Panc1 (cell line): ENCODE measurements around the gene AMFR.
"Not testable (repeated sequence)": the region's sequence is repeated elsewhere in the genome, so short reads cannot be mapped to it uniquely, and the experiment has no call there.

ENCODE experiments used
- CTCF ChIP-seq: fragments of 450-650 bp; IDR thresholded peaks from 2 replicates; pipeline ENCODE4 v1.5.1; 2017; ENCODE audit warnings: mild to moderate bottlenecking
- POLR2AphosphoS5 ChIP-seq: IDR thresholded peaks from 2 replicates; pipeline ENCODE4 v1.6.1; 2012; ENCODE audit warnings: mild to moderate bottlenecking, low read depth, low read length, moderate library complexity
- TCF7L2 ChIP-seq: IDR thresholded peaks from 2 replicates; pipeline ENCODE4 v1.6.1; 2011; ENCODE audit warnings: mild to moderate bottlenecking, low read depth, low read length, inconsistent platforms
- TF ChIP-seq, protein P1 (sequence below), 2 experiments: IDR thresholded peaks; 2 replicates each; pipeline ENCODE4 v1.6.1; 2011 to 2012; ENCODE audit warnings: low read depth in 2 of 2, control low read depth in 1 of 2, low read length in 1 of 2, mild to moderate bottlenecking in 1 of 2, moderate library complexity in 1 of 2; ENCODE audit not compliant: insufficient read depth in 1 of 2

- TF ChIP-seq CTCF, TCF7L2, POLR2AphosphoS5: not testable (repeated sequence)
- TF ChIP-seq, protein P1, sequence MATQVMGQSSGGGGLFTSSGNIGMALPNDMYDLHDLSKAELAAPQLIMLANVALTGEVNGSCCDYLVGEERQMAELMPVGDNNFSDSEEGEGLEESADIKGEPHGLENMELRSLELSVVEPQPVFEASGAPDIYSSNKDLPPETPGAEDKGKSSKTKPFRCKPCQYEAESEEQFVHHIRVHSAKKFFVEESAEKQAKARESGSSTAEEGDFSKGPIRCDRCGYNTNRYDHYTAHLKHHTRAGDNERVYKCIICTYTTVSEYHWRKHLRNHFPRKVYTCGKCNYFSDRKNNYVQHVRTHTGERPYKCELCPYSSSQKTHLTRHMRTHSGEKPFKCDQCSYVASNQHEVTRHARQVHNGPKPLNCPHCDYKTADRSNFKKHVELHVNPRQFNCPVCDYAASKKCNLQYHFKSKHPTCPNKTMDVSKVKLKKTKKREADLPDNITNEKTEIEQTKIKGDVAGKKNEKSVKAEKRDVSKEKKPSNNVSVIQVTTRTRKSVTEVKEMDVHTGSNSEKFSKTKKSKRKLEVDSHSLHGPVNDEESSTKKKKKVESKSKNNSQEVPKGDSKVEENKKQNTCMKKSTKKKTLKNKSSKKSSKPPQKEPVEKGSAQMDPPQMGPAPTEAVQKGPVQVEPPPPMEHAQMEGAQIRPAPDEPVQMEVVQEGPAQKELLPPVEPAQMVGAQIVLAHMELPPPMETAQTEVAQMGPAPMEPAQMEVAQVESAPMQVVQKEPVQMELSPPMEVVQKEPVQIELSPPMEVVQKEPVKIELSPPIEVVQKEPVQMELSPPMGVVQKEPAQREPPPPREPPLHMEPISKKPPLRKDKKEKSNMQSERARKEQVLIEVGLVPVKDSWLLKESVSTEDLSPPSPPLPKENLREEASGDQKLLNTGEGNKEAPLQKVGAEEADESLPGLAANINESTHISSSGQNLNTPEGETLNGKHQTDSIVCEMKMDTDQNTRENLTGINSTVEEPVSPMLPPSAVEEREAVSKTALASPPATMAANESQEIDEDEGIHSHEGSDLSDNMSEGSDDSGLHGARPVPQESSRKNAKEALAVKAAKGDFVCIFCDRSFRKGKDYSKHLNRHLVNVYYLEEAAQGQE (IDR thresholded peaks at IDR 0.05; ENCODE audit: insufficient read depth in 1 of 2, low read depth in 2 of 2, low read length in 1 of 2), result not testable (repeated sequence)
These were observed 46.3 kb downstream of the AMFR start for GRCh38 chr16:56379044-56379443.
